C4-2B (cell line): Measurements from ENCODE around the gene PTPN2.
"Not testable (repeated sequence)": the region's sequence is repeated elsewhere in the genome, so short reads cannot be mapped to it uniquely, and the experiment has no call there.

Source experiments
- H3K27ac ChIP-seq: fragments of 450-650 bp; 2 replicates; pipeline ENCODE4 v1.5.1; 2017
- CTCF ChIP-seq: fragments of 450-650 bp; conservative IDR thresholded peaks from 2 replicates; pipeline ENCODE4 v1.5.1; 2017; ENCODE audit warnings: mild to moderate bottlenecking
- ZFX ChIP-seq: fragments of 450-650 bp; IDR thresholded peaks from 2 replicates; pipeline ENCODE4 v1.6.1; 2017

PTPN2 gene

GRCh38 chr18:12907258-12907925 is 23.4 kb upstream of the PTPN2 start:
- H3K27ac ChIP-seq: no peak overlapping the region
- no peak for TF ChIP-seq CTCF
- TF ChIP-seq ZFX: no peak

- H3K27ac ChIP-seq: no peak overlapping the region
- TF ChIP-seq CTCF (no peak), ZFX (no peak)
Measured at GRCh38 chr18:12906773-12907172, 22.7 kb upstream of the PTPN2 start.

GRCh38 chr18:12906119-12906518 is 22.1 kb upstream of the PTPN2 start:
- TF ChIP-seq ZFX: no peak
- no peak for TF ChIP-seq CTCF
- no peak overlapping the region for H3K27ac ChIP-seq

- no peak overlapping the region for H3K27ac ChIP-seq
- TF ChIP-seq ZFX: no peak
- TF ChIP-seq CTCF: no peak
Measured at GRCh38 chr18:12904012-12904516, 20.0 kb upstream of the PTPN2 start.

- not testable (repeated sequence) for H3K27ac ChIP-seq
Measured at GRCh38 chr18:12901208-12901607, 17.2 kb upstream of the PTPN2 start.

- not testable (repeated sequence) for H3K27ac ChIP-seq
Measured at GRCh38 chr18:12896784-12897333, 12.8 kb upstream of the PTPN2 start.

GRCh38 chr18:12895626-12896025 is 11.6 kb upstream of the PTPN2 start:
- H3K27ac ChIP-seq: no peak overlapping the region
- TF ChIP-seq CTCF: no peak
- no peak for TF ChIP-seq ZFX

- no peak overlapping the region for H3K27ac ChIP-seq
- TF ChIP-seq CTCF (no peak), ZFX (no peak)
Measured at GRCh38 chr18:12895014-12895413, 11.0 kb upstream of the PTPN2 start.
